ENCODE measurements around the gene JHY.

Gene JHY

GRCh38 chr11:122976061-122976733, 93.6 kb downstream of the JHY start:
- DNase-seq: no peak

- no peak for DNase-seq
Observed at GRCh38 chr11:122976734-122977469, 94.3 kb downstream of the JHY start.

- DNase-seq: no peak
Observed at GRCh38 chr11:122977470-122978298, 95.1 kb downstream of the JHY start.

GRCh38 chr11:122978299-122978620, 95.7 kb downstream of the JHY start:
- no peak for DNase-seq

- no peak for DNase-seq
Observed at GRCh38 chr11:122979103-122979814, 96.7 kb downstream of the JHY start.

GRCh38 chr11:122979815-122980595, 97.4 kb downstream of the JHY start:
- no peak for DNase-seq

- DNase-seq: no peak
Observed at GRCh38 chr11:122981388-122982264, 99.1 kb downstream of the JHY start, which contains the start of gene BSX. BSX (minus strand) TSS chr11:122981834; CDS start chr11:122981671, 163 bp downstream.

GRCh38 chr11:122983438-122984185, 101.1 kb downstream of the JHY start:
- DNase-seq: no peak

GRCh38 chr11:122984186-122985011, 101.8 kb downstream of the JHY start:
- no peak for DNase-seq

- no peak for DNase-seq
Observed at GRCh38 chr11:122995526-122995925, 113.0 kb downstream of the JHY start.

GRCh38 chr11:122998727-122999366, 116.3 kb downstream of the JHY start:
- DNase-seq: no peak

- no peak for DNase-seq
Observed at GRCh38 chr11:123000721-123001120, 118.2 kb downstream of the JHY start.

- DNase-seq: no peak
Observed at GRCh38 chr11:123006860-123007542, 124.4 kb downstream of the JHY start.
